Pancreas (tissue), 10 donors: ENCODE results near the gene LMO2. TPM values are rescaled to one million over a fixed set of nuclear protein-coding genes. Genes with fewer than 3 reads are reported as not detected.

ENCODE experiments used
- ATAC-seq, 4 donors: fragments of 200-7000 bp; cut with Tn5 transposase; one replicate each; pipeline versions ENCODE4 v1.8.0 to v1.9.1; 2020; ENCODE audit warnings: mild to moderate bottlenecking in 4 of 4, moderate library complexity in 4 of 4
- DNase-seq, 6 donors: peaks; one replicate each; pipeline ENCODE4 v3.0.0-alpha.2; 2020
- FAIRE-seq: peaks from 2 replicates; lab custom pipeline; 2012; peaks lifted over from hg19 to GRCh38; lab: Jason Lieb, UNC
- H3K27ac ChIP-seq, 4 donors: fragments of 200-600 bp; sonication (generic); 1 replicate in 3 of 4; 2 replicates in 1 of 4; pipeline versions ENCODE4 v1.5.0 to v1.8.0; 2020
- H3K27me3 ChIP-seq, 4 donors: fragments of 200-600 bp; one replicate each; pipeline ENCODE4 v1.8.0; 2021
- H3K36me3 ChIP-seq, 3 donors: fragments of 200-600 bp; sonication (generic) in 1 of 3; one replicate each; pipeline versions ENCODE4 v1.5.0 to v1.8.0; 2020 to 2021
- H3K4me1 ChIP-seq, 3 donors: fragments of 200-600 bp; one replicate each; pipeline ENCODE4 v1.8.0; 2021
- H3K4me3 ChIP-seq, 4 donors: fragments of 200-600 bp; sonication (generic) in 2 of 4; one replicate each; pipeline versions ENCODE4 v1.5.0 to v1.8.0; 2020 to 2021
- H3K9me3 ChIP-seq, 4 donors: fragments of 200-600 bp; one replicate each; pipeline ENCODE4 v1.8.0; 2021
- CTCF ChIP-seq, 4 donors: fragments of 200-600 bp; sonication (generic) in 3 of 4; IDR thresholded peaks; one replicate each; pipeline versions ENCODE4 v1.5.0 to v1.8.0; 2021; ENCODE audit warnings: antibody characterized with exemption in 4 of 4
- WGBS, 2 donors: extraction: QIAGEN DNeasy Blood & Tissue Kit; methylation state at CpG; one replicate each; pipeline ENCODE4 v1.1.7; 2013; 5-methylcytosine and 5-hydroxymethylcytosine counted together
- intact Hi-C, 3 donors: fragments of 100-400 bp; cut with DNase I; formaldehyde crosslinking; loops; one replicate each; pipeline versions ENCODE4 v1.11.1 to v1.14.2; 2022
- polyA plus RNA-seq, 2 donors: library from polyadenylated mRNA; stranded (reverse); fragments of 200-250 nt; gene quantifications; one replicate each; pipeline ENCODE4 v1.2.3, GENCODE V29; 2013
- total RNA-seq, 6 donors: library from RNA; stranded (reverse); fragmentation: NEBNext Ultra II Directional in 4 of 6; extraction: Animal tissue kit (Norgen Biotek cat#: 25700) in 4 of 6; gene quantifications; one replicate each; pipeline versions ENCODE4 v1.2.1 to v1.2.4, GENCODE V29; 2021 to 2023
- donor health status: healthy with polysubstance abuse.
- donor health status: DM: no; HTN: no; CAD: no; lungs with moderate emphysema.
- donor health status: DM: no; HTN: no; CAD: no.
- donor health status: control.
- donor health status: control.
- donor health status: Bipolar disorder and iron deficiency.
- donor health status: DM: yes; HTN: yes; CAD: no.
- donor health status: DM: no; HTN: no; CAD: no.
- donor health status: DM: no; HTN: no; CAD: no.
- donor health status: DM: yes; HTN: yes; CAD: no.

The LMO2 gene
- total and polyA plus RNA-seq, 8 donors = 2.4 to 24.3 (median 7.8) TPM

DNA sequence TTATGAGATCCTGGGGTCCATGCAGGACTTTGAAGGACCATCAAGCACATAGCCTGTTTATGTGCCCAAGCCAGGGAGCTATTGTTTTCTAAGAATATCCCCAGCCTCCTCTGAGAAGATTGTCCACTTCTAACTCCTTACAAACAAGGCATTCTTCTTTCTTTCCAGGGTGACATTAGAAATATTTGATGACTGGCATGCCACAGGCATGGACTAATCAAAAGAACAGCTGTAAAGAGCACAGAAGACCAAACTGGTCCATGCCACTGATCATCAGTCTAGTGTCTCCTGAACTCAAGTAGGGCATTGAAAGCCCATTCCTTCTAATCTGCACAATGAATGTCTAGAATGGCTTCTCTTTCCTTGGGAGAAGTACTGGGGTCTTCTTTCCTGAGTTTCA, 24.9 kb upstream of the LMO2 start:
- DNase-seq (no peak), ATAC-seq (no peak), FAIRE-seq (no peak)
- Histone ChIP-seq H3K4me1 (no peaks in the 10 kb centered on the region), H3K36me3 (no peaks in the 10 kb centered on the region), H3K27me3 (peaks cover 0 to 6% (median 0%) of the 10 kb centered on the region in 4 donors), H3K9me3 (no peaks in the 10 kb centered on the region), H3K27ac (no peak overlapping the region), H3K4me3 (no peak overlapping the region)
- no peak for TF ChIP-seq CTCF (IDR thresholded peaks at IDR 0.05)
- intact Hi-C loops = no loop called here

DNA sequence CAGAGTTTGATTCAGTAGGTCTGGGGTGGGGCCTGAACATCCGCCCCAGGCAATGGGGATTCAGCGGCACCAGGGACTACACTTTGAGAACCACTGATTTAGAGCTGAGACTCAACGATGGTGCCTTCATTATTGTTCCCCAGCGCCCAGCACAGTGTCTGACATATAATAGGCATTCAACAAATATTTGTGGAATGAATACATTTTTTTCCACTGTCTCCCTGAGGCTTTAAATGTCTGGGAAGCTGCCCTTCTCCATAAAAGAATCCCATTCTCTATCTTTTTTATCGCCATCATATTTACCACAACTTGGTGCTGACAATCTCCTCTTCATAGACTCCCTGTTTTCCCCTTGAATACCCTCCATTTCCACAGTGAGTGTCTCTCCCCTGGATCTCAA, 23.6 kb upstream of the LMO2 start:
- H3K9me3 ChIP-seq = no peaks in the 10 kb centered on the region
- FAIRE-seq = no peak
- no peak overlapping the region for H3K4me3 ChIP-seq
- 67 to 73% methylated on average over 5 of the region's 5 CpGs for WGBS, 2 donors
- ATAC-seq = no peak
- TF ChIP-seq CTCF (IDR thresholded peaks at IDR 0.05) = no peak
- intact Hi-C loops = no loop called here
- H3K36me3 ChIP-seq = no peaks in the 10 kb centered on the region
- H3K27me3 ChIP-seq = peaks cover 0 to 6% (median 0%) of the 10 kb centered on the region in 4 donors
- H3K27ac ChIP-seq = no peak overlapping the region
- no peaks in the 10 kb centered on the region for H3K4me1 ChIP-seq
- DNase-seq = no peak

- DNase-seq (no peak), ATAC-seq (no peak), FAIRE-seq (no peak)
- no peak for TF ChIP-seq CTCF (IDR thresholded peaks at IDR 0.05)
- H3K27ac ChIP-seq = no peak overlapping the region
- H3K36me3 ChIP-seq = no peaks in the 10 kb centered on the region
- intact Hi-C loops = no loop called here
- 83 to 91% methylated on average over 2 of the region's 2 CpGs for WGBS, 2 donors
- no peaks in the 10 kb centered on the region for H3K4me1 ChIP-seq
- no peaks in the 10 kb centered on the region for H3K9me3 ChIP-seq
- H3K27me3 ChIP-seq = peaks cover 0 to 6% (median 0%) of the 10 kb centered on the region in 4 donors
- H3K4me3 ChIP-seq = no peak overlapping the region
Measured at GRCh38 chr11:33913991-33914390, 22.1 kb upstream of the LMO2 start.

GRCh38 chr11:33912405-33913361, 20.8 kb upstream of the LMO2 start:
- FAIRE-seq (no peak), ATAC-seq (peak in 3 of 4 donors; percentile 43 to 76 (median 55)), DNase-seq (no peak)
- Histone ChIP-seq H3K27me3 (no peaks in the 10 kb centered on the region), H3K27ac (no peak overlapping the region), H3K4me3 (no peak overlapping the region), H3K9me3 (no peaks in the 10 kb centered on the region), H3K4me1 (no peaks in the 10 kb centered on the region), H3K36me3 (no peaks in the 10 kb centered on the region)
- TF ChIP-seq CTCF (IDR thresholded peaks at IDR 0.05) = no peak
- intact Hi-C loops = no loop called here
- WGBS, 2 donors = 67 to 70% methylated on average over 12 of the region's 12 CpGs

- intact Hi-C loops = no loop called here
- Histone ChIP-seq H3K36me3 (no peaks in the 10 kb centered on the region), H3K4me3 (no peak overlapping the region), H3K4me1 (no peaks in the 10 kb centered on the region), H3K27ac (no peak overlapping the region), H3K27me3 (no peaks in the 10 kb centered on the region), H3K9me3 (no peaks in the 10 kb centered on the region)
- FAIRE-seq (no peak), ATAC-seq (no peak), DNase-seq (no peak)
- TF ChIP-seq CTCF (IDR thresholded peaks at IDR 0.05) = no peak
Measured at GRCh38 chr11:33910958-33911339, 19.1 kb upstream of the LMO2 start.
